ENCODE measurements around the gene CELA2B. TPM values are rescaled to one million over a fixed set of nuclear protein-coding genes. Genes with fewer than 3 reads are reported as not detected.
A peak's percentile ranks its signal among the peaks of the same experiment; 100 is the strongest.
"Not testable (repeated sequence)": the region's sequence is repeated elsewhere in the genome, so short reads cannot be mapped to it uniquely, and the experiment has no call there.

Gene CELA2B
- total RNA-seq, 2 donors from 2014 or later = not detected

GRCh38 chr1:15513919-15514318, 38.0 kb downstream of the CELA2B start:
- peak overlapping the region; percentile 67 for H3K27ac Mint-ChIP-seq
- H3K27me3 Mint-ChIP-seq = no peaks in the 10 kb centered on the region
- H3K4me1 Mint-ChIP-seq = peaks cover 20% of the 10 kb centered on the region
- H3K9me3 Mint-ChIP-seq = no peaks in the 10 kb centered on the region
- H3K36me3 Mint-ChIP-seq (ENCODE audit: low read depth) = peaks cover 41% of the 10 kb centered on the region
- no peak for ATAC-seq (replicated peaks)
- no peak overlapping the region for H3K4me3 Mint-ChIP-seq

- Mint-ChIP-seq H3K4me1 (peaks cover 24% of the 10 kb centered on the region), H3K27ac (peak overlapping the region; percentile 67), H3K36me3 (ENCODE audit: low read depth) (peaks cover 41% of the 10 kb centered on the region)
- not testable (repeated sequence) for H3K4me3 Mint-ChIP-seq; H3K9me3 Mint-ChIP-seq; ATAC-seq (replicated peaks); H3K27me3 Mint-ChIP-seq
These were observed 38.7 kb downstream of the CELA2B start for GRCh38 chr1:15514557-15514956.

DNA sequence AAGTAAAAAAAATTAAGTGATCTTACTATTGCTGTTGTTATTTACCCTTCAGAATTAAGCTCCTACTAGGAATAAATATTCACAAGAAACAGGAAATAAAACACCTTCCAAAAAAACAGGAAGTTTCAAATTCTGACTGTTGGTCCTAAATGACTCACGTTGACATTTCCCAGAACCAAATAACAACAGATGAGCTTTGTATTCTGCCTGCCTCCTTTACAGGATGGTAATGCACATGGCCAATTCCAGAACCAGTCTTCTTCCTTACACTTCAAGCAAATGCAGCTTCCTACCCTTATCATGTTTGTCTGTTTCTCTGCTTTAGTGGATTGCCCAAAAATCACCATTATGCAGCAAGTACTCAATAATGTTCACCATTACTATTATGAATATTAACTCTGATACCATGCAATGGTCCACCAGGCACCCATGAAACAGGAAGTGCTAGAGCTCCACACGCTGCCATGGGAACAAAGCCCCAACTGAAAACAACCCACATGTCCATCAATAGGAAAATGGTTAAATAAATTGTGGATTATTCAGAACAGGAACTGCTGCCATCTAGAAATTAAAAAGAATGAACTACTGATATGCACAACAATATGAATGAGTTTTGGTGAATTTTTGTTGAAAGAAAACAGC, 39.2 kb downstream of the CELA2B start:
- peak overlapping the region; percentile 85 for H3K27ac Mint-ChIP-seq
- no peaks in the 10 kb centered on the region for H3K9me3 Mint-ChIP-seq
- peak overlapping the region; percentile 63 for H3K4me3 Mint-ChIP-seq
- peaks cover 41% of the 10 kb centered on the region for H3K36me3 Mint-ChIP-seq (ENCODE audit: low read depth)
- H3K27me3 Mint-ChIP-seq = no peaks in the 10 kb centered on the region
- peak; percentile 64 for ATAC-seq (replicated peaks)
- peaks cover 25% of the 10 kb centered on the region for H3K4me1 Mint-ChIP-seq

DNA sequence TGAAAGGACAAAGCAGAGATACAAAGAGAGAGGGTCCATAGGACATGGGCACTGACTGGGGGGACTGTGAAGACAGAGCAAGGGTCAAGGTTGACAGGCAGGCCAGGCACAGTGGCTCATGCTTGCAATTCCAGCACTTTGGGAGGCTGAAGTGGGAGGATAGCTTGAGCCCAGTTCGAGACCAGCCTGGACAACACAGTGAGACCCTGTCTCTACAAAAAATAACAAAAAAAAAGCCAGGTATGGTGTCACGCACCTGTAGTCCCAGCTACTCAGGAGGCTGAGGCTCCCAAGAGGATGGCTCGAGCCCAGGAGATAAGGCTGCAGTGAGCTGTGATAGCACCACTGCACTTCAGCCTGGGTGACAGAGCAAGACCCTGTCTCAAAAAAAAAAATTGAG, 43.7 kb downstream of the CELA2B start:
- H3K27ac Mint-ChIP-seq = no peak overlapping the region
- peaks cover 26% of the 10 kb centered on the region for H3K36me3 Mint-ChIP-seq (ENCODE audit: low read depth)
- no peak overlapping the region for H3K4me3 Mint-ChIP-seq
- no peaks in the 10 kb centered on the region for H3K27me3 Mint-ChIP-seq
- ATAC-seq (replicated peaks) = no peak
- peaks cover 28% of the 10 kb centered on the region for H3K4me1 Mint-ChIP-seq
- no peaks in the 10 kb centered on the region for H3K9me3 Mint-ChIP-seq

DNA sequence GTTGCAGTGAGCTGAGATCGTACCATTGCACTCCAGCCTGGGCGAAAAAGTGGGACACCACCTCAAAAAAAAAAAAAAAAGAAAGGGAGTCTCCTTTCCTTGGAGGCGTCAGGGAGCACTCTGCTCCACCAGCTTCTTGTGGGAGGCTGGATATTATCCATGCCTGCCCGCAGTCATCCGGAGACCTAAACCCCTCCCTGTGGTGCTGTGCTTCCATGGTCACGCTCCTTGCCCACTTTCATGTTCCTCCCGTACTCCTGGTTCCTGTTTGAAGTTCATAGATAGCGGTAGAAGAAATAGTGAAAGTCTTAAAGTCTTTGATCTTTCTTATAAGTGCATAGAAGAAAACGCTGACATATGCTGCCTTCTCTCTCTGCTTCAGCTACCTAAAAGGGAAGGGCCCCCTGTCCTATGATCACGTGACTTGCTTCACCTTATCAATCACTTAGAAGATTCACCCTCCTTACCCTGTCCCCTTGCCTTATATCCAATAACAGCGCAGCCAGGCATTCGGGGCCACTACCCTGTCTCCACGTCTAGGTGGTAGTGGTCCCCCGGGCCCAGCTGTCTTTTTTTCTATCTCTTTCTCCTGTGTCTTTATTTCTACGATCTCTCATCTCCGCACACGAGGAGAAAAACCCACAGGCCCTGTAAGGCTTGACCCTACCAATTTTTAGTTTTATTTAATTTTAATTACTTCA, 45.5 kb downstream of the CELA2B start:
- H3K27ac Mint-ChIP-seq = peak overlapping the region; percentile 55
- H3K9me3 Mint-ChIP-seq; ATAC-seq (replicated peaks); H3K27me3 Mint-ChIP-seq: not testable (repeated sequence)
- peaks cover 33% of the 10 kb centered on the region for H3K4me1 Mint-ChIP-seq
- H3K4me3 Mint-ChIP-seq = peak overlapping the region; percentile 54
- peaks cover 19% of the 10 kb centered on the region for H3K36me3 Mint-ChIP-seq (ENCODE audit: low read depth)

- H3K27me3 Mint-ChIP-seq = no peaks in the 10 kb centered on the region
- H3K27ac Mint-ChIP-seq = no peak overlapping the region
- peaks cover 11% of the 10 kb centered on the region for H3K36me3 Mint-ChIP-seq (ENCODE audit: low read depth)
- peaks cover 30% of the 10 kb centered on the region for H3K4me1 Mint-ChIP-seq
- ATAC-seq (replicated peaks) = no peak
- H3K4me3 Mint-ChIP-seq = peak overlapping the region; percentile 91
- no peaks in the 10 kb centered on the region for H3K9me3 Mint-ChIP-seq
These were observed 46.6 kb downstream of the CELA2B start for GRCh38 chr1:15522551-15522950.

DNA sequence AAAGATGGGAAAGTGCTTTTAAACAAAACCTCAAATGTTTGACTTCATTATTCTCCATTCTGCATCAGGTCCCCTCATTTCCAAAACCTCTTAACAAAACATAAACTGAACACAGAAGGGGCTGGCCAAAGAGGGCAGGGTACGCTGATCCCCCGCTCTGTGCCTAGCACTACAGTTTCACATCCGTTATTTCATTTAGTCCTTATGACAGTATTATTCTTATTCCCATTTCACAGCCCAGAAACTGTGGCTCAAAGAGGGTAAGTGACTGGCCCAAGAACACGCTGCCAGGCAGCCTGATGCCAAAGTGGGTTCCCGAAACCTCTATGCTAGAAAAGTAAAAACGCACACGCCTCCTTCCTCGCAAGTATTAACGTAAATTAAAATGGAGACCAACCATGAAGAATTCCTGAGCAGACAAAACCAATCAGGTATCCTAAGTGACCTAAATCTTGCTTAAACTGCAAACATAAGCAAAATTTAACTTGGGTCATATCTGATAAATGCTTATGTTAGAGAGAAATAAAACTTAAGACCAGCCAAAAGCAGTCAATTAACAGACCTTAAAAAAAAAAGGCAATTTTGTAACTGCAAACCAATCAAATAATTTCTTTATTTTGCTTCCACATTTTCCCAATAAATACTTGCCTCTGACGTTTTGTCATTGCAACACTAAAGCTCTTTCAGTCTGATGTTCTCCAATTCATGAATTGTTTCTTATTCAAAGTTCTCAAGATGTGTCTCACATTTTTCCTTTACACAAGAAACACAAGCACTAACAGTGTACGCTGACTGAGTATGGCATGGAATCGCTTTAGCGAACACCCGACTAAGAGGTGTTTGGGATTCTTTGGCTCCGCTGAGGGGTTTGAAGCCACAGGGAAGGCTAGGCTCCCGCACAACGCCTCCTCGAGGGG, 47.5 kb downstream of the CELA2B start:
- H3K9me3 Mint-ChIP-seq = no peaks in the 10 kb centered on the region
- H3K4me1 Mint-ChIP-seq = peaks cover 30% of the 10 kb centered on the region
- H3K27ac Mint-ChIP-seq = peak overlapping the region; percentile 92
- H3K36me3 Mint-ChIP-seq (ENCODE audit: low read depth) = peaks cover 6% of the 10 kb centered on the region
- no peak for ATAC-seq (replicated peaks)
- peak overlapping the region; percentile 91 for H3K4me3 Mint-ChIP-seq
- no peaks in the 10 kb centered on the region for H3K27me3 Mint-ChIP-seq

DNA sequence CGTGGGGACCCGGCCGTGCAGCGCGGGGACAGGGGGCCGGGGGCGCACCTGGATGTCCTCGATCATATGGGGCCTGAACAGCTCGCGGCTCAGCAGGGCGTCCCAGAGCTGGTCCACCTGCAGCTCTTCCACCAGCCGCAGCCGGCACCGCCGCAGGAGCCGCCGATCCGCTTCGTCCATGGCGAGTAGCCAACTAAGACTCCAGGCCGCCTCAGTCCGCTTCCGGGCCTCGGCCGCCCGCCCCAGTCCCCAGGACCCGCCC, 48.0 kb downstream of the CELA2B start, which contains the start of gene CASP9:
CASP9 (minus strand) TSS at position 195 of the 262 bp plus-strand sequence; CDS start at position 180, 15 bp downstream.
- H3K27me3 Mint-ChIP-seq = no peaks in the 10 kb centered on the region
- H3K4me3 Mint-ChIP-seq = peak within 1 kb of the TSS; percentile 91
- ATAC-seq (replicated peaks) = no peak
- no peaks in the 10 kb centered on the region for H3K9me3 Mint-ChIP-seq
- H3K27ac Mint-ChIP-seq = peak within 1 kb of the TSS; percentile 92
- H3K36me3 Mint-ChIP-seq (ENCODE audit: low read depth) = peaks cover 6% of the 10 kb centered on the region
- H3K4me1 Mint-ChIP-seq = peaks cover 30% of the 10 kb centered on the region

DNA sequence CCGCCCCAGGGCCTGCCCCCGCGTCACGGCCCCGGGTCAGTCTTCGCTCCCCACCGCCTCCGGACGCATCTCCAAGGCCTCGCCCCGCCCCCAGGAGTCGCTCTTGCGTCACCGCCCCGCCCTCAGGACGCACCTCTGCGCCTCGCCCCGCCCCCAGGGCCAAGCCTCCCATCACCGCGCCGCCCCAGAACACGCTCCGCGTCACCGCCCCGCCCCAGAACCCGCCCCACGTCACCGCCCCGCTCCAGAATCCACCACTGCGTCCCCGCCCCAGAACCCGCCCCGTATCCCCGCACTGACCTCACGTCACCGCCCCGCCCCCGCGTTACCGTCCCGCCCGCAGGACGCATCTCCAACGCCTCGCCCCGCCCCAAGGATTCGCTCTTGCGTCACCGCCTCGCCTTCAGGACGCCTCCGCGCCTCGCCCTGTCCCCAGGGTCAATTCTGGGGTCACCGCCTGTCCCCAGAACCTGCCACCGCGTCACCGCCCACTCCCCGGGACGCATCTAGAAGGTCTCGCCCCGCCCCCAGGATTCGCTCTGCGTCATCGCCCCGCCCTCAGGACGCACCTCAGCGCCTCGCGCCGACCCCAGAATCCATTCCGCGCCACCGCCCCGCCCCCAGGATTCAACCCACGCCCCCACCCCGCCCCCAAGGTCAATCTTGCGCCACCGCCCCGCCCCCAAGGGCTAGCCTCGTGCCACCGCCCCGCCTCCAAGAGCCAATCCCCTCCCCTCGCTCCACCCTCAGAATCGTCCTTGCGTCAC, 48.6 kb downstream of the CELA2B start:
- Mint-ChIP-seq H3K4me1 (peaks cover 27% of the 10 kb centered on the region), H3K27me3 (no peaks in the 10 kb centered on the region), H3K36me3 (ENCODE audit: low read depth) (peaks cover 6% of the 10 kb centered on the region), H3K27ac (peak overlapping the region; percentile 92), H3K4me3 (peak overlapping the region; percentile 91), H3K9me3 (no peaks in the 10 kb centered on the region)
- ATAC-seq (replicated peaks) = peak; percentile 56

GRCh38 chr1:15525050-15526020, 49.4 kb downstream of the CELA2B start:
- Mint-ChIP-seq H3K36me3 (ENCODE audit: low read depth) (peaks cover 9% of the 10 kb centered on the region), H3K4me3 (peak overlapping the region; percentile 91), H3K4me1 (peaks cover 25% of the 10 kb centered on the region), H3K27ac (peak overlapping the region; percentile 92), H3K27me3 (no peaks in the 10 kb centered on the region), H3K9me3 (no peaks in the 10 kb centered on the region)
- ATAC-seq (replicated peaks) = peak; percentile 64

DNA sequence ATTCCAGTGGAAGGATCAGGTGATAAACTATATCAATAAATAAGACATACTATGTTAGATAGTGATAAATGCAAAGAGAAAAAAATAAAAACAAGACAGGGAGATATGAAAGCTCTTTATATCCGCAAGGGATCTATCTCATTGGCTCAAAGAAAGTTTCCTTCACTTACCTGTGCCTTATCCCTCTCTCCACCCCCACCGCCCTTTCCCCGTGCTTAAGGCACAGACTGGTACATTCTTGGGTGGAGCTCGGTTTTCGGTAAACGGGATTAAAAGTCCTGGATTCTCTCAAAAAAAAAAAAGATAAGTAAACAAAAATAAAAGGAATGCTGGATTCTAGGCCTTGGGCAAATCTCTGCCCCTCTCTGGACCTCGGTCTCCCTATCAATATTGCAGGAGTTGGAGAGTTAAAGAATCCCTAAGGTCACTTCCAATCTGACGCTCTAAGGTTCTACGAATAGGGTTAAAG, 50.2 kb downstream of the CELA2B start:
- ATAC-seq (replicated peaks) = no peak
- peak overlapping the region; percentile 91 for H3K4me3 Mint-ChIP-seq
- no peaks in the 10 kb centered on the region for H3K9me3 Mint-ChIP-seq
- H3K4me1 Mint-ChIP-seq = peaks cover 27% of the 10 kb centered on the region
- no peaks in the 10 kb centered on the region for H3K27me3 Mint-ChIP-seq
- H3K27ac Mint-ChIP-seq = peak overlapping the region; percentile 92
- H3K36me3 Mint-ChIP-seq (ENCODE audit: low read depth) = peaks cover 17% of the 10 kb centered on the region

DNA sequence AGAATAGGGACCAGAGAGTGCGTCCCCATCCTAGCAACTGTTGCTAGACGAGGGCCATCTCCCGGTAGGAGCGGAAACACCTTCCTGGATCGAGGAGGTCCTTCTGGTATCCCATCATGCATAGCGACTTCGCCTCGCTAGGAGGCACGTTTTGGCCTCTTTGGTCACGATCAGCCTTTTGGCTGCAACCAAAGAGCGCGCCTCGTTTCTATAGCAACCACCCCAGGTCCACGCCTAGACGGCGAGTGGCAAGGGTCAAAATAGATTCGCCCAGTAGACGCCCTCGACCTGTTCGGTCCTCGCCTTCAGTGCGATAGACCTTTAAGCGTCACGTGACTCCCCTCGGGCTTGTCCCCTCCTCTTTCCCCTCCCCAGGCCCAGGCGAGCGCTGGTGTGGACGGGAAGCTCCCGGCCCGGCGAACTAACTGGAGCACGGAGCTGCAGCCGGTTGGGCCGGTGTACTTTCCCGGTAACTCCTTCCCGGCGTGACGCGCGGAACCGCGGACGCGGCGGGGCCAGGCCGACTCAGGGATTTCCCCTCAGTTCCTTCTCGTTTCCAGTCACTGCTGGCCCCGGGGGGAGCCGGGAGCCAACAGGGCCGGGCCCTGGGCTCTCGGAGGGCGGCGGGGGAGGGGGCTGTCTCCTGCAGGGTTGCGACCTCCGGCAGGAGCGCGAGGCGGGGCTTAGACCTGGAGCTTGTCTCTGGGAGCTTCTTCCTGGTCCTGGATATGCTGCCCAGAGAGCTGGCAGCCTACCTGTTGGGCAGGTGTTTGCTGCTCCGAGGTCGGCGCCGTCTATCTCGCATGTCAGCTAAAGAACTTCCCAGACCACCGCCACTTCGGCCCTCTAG, 50.8 kb downstream of the CELA2B start, which contains the start of gene DNAJC16:
DNAJC16 (plus strand) TSS at position 359 of the 850 bp plus-strand sequence. CDS start 2,258 bp downstream, outside the sequence.
- peak within 1 kb of the TSS; percentile 91 for H3K4me3 Mint-ChIP-seq
- H3K27ac Mint-ChIP-seq = peak within 1 kb of the TSS; percentile 92
- H3K27me3 Mint-ChIP-seq = no peaks in the 10 kb centered on the region
- peaks cover 23% of the 10 kb centered on the region for H3K36me3 Mint-ChIP-seq (ENCODE audit: low read depth)
- H3K9me3 Mint-ChIP-seq = no peaks in the 10 kb centered on the region
- ATAC-seq (replicated peaks) = peak; percentile 63
- peaks cover 28% of the 10 kb centered on the region for H3K4me1 Mint-ChIP-seq
